GM21528 (cell line): ENCODE data around the gene HLA-DOB.

ENCODE experiments used
- ATAC-seq: cut with Tn5 transposase; IDR thresholded peaks from one replicate; pipeline ENCODE4 v1.9.1; 2021; ENCODE audit warnings: mild to moderate bottlenecking, moderate library complexity; ENCODE audit not compliant: unreplicated experiment, low FRiP score

Gene HLA-DOB

GRCh38 chr6:32816746-32817204 lies at the start of gene HLA-DOB:
TSS of gene HLA-DOB (minus strand) at chr6:32817002. CDS start at chr6:32816951, 51 bp downstream.
- no peak for ATAC-seq

- ATAC-seq = no peak
These were observed 49.1 kb upstream of the HLA-DOB start for GRCh38 chr6:32865724-32866443.

- no peak for ATAC-seq
These were observed 45.9 kb upstream of the HLA-DOB start for GRCh38 chr6:32862725-32863124.

GRCh38 chr6:32860674-32861073 lies 43.9 kb upstream of the HLA-DOB start:
- ATAC-seq = no peak

GRCh38 chr6:32858194-32858593 lies 41.4 kb upstream of the HLA-DOB start:
- ATAC-seq = no peak

GRCh38 chr6:32857156-32857891 lies 40.5 kb upstream of the HLA-DOB start:
- ATAC-seq = no peak

GRCh38 chr6:32855467-32856174 lies 38.8 kb upstream of the HLA-DOB start:
- no peak for ATAC-seq

GRCh38 chr6:32854376-32855178 lies 37.8 kb upstream of the HLA-DOB start:
- peak; percentile 11 for ATAC-seq

GRCh38 chr6:32853541-32854375 lies 37.0 kb upstream of the HLA-DOB start, which contains the start of the genes PSMB9 and TAP1:
TSS of gene PSMB9 (plus strand) at chr6:32854192. CDS start at chr6:32854230, 38 bp downstream.
TSS of gene TAP1 (minus strand) at chr6:32853704. CDS start at chr6:32853636, 68 bp downstream.
- ATAC-seq = peak; percentile 81

- peak; percentile 14 for ATAC-seq
These were observed 36.2 kb upstream of the HLA-DOB start for GRCh38 chr6:32852844-32853540.

- ATAC-seq = no peak
These were observed 35.4 kb upstream of the HLA-DOB start for GRCh38 chr6:32852018-32852843.

GRCh38 chr6:32851025-32851424 lies 34.2 kb upstream of the HLA-DOB start:
- no peak for ATAC-seq

- no peak for ATAC-seq
These were observed 32.3 kb upstream of the HLA-DOB start for GRCh38 chr6:32849126-32849525.

- ATAC-seq = no peak
These were observed 31.0 kb upstream of the HLA-DOB start for GRCh38 chr6:32847795-32848194.

GRCh38 chr6:32847004-32847403 lies 30.2 kb upstream of the HLA-DOB start:
- ATAC-seq = no peak

GRCh38 chr6:32845384-32845884 lies 28.6 kb upstream of the HLA-DOB start:
- no peak for ATAC-seq

- ATAC-seq = no peak
These were observed 28.1 kb upstream of the HLA-DOB start for GRCh38 chr6:32844839-32845383.
